HG03139 (cell line): ENCODE results near the gene SPTSSA.
A peak's percentile ranks its signal among the peaks of the same experiment; 100 is the strongest.

ENCODE experiments used
- ATAC-seq: cut with Tn5 transposase; IDR thresholded peaks from one replicate; pipeline ENCODE4 v1.9.1; 2021; ENCODE audit not compliant: unreplicated experiment

SPTSSA gene

DNA sequence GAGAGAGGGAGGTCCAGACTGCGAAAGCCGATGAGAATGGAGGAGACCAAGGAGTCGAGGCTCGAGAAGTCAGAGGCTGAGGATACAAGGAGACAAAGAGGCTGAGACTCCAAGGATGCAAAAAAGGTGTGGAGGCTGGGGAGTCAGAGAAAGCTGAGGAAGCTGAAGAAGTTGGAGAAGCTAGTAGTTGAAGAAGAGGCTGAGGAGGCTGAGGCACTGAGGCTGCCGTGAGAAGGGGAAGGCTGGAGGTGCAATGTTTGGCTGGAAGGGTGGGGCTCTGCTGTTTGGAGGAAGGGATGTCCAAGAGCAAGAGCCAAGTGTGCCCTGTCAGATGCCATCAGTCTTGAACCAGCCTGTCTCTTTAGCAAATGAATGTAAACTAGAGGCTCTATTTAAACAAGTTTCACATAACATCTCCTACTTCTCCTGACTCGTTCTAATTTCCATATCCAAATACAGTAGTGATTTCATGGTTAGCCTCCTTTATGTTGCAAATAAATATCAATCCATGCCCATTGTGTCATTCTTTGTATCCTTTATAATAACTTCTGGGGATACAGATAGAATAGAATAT is 10.8 kb upstream of the SPTSSA start:
- ATAC-seq: no peak

DNA sequence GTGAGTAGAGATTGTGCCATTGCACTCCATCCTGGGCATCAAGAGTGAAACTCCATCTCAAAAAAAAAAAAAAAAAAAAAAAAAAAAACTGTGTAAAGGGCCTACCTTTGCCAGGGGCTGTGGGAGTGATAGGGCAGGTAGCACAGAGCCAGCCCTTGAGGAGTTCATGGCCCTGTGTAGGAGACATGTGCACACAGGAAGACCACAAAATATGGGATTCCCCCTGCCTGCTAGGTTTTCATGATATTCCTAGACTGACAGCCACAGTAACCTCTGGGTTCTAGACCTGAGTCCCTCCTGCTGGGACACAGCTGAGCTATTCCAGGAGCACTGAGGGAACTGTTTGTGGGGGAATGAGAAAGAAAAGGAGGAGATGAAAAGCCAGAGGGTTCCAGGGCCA is 8.3 kb upstream of the SPTSSA start:
- ATAC-seq: no peak

DNA sequence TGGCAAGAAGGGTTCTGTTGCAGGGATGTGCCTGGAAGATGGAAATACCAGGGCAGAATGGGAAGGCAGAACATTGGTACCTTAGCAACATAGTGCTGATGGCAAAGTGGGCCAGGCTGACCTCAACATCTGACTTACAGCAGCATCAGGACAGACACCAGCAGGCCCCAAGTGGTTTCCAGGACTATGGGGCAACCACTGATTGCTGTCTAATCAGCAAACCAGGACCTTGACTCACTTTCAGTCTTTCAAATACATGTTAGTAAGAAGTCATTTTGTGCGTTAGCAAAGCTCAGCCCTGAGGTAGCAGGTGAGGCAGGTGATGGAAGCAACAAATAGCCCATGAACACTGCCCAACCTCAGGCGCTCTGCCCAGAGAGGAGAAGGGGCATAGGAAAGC is 4.7 kb upstream of the SPTSSA start:
- no peak for ATAC-seq

DNA sequence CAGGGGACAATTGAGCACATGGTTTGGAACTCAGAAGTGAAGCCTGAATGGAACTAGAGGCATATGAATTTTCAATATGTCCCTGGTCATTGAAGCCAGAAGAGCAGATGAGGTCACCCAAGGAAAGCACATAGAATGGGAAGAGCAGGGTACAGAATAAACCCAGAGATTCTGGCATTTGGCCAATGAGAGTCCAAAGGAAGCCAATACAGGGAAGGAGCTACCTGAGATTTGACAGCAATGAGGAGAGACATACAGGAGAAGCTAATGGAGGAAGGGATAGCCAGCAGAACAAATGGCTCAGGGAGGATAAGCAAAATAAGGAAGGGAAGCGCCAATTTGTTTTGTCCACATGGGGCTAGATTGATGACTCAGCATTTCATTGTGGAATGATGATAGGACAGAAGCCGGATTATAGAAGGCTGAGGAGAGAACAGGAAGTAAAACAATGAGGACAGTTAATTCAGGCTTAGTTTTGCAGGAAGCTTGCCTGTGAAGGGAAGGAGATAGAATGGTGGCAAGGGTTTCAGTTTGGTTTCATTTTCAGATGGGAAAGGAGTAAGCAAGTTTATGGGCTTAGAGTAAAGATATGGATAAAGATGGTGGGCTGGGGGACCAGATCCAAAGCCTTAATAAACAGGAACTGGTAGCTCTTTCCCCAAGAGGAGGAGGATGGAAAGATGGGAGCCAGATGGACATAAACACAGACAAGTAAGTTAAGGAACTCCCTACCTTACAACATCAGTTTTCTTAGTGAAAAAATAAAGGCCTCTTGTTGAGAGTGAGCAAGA is 3.2 kb upstream of the SPTSSA start:
- ATAC-seq: no peak

DNA sequence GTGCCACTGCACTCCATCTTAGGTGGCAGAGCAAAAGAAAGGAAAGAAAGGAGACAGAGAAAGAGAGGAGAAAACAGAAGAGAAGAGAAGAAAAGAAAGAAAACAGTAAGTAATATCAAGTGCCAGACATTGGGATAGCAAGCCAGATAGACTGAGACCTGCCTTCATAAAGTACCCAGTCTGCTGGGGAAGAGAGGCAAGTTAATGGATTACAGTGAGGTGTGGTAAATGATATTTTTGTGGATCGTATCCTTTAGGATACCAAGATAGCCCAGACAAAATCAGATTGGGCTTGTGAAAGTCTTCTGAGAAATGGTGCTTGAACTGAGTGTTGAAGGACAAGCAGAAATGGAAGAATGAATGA is 1.5 kb upstream of the SPTSSA start:
- no peak for ATAC-seq

DNA sequence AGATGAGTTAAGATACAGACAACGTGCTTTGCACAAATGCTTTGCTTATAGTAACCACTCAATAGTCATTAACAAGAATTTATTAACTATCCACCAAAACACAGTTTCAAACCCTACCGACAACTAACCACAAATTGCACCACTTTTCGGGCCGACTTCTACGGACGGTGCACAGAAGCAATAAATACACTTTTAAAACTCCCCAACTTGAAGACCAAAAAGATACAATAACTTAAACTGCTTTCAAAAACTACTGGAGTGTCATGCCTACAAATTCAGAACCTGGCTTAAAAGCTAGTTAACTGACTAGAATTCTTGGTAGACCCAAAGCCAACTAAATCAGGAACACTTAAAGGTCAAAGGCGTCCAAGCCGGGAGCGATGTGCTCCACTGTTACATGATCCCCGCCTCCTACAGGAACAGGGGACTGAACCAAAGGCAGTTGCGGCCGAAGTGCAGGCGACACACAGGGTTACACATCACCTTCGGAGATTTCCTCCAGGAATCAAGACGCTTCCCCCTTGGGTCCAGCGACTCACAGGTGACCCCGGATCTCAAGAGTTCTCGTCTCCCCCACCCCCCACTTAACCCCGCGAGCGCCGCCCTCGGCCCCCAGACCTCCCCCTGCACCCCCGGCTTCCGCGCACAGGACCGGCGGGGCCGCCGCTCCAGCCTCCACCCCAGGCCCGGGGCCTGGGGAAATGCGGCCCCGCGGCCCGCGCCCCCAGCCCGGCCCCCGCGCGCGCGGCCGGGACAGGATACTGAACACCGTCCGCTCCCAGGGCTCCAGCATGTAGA is 507 bp downstream of the SPTSSA start:
- ATAC-seq: peak; percentile 43

DNA sequence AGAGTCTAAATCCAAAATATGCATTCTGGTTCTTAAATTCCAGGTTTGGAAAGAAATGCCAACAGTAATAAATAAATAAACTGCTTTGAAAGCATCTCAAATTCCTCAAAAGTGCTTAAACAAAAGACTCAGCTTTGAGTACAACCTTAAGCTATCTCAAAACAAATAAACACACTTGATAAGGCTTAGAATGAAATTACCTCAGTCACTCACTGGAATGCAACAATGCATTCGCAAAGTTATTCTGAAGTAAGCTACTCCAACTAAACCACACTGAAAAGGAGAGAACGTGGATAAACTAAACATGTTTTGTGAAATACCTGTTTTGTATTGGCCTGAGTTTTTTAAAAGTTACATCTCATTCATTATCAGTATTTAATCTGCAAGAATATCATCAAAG is 1.2 kb downstream of the SPTSSA start:
- no peak for ATAC-seq

DNA sequence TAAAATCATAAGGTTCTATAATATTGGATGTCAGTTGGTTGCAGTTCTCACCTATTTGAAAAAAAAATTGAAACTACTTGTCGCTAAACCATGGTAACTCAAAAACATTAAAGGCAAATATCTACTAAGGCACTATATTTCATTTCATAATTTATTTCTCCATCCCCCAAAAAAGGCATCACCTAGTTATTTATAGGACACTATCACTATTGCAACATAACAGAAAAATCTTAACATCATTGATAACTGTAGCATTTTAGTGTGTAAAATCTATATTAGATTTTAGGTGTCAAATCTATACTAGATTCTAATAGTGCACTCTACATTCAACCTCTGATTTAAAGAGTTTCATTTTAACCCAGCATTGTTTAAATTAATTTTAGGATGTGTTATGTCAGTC is 1.7 kb downstream of the SPTSSA start:
- no peak for ATAC-seq

DNA sequence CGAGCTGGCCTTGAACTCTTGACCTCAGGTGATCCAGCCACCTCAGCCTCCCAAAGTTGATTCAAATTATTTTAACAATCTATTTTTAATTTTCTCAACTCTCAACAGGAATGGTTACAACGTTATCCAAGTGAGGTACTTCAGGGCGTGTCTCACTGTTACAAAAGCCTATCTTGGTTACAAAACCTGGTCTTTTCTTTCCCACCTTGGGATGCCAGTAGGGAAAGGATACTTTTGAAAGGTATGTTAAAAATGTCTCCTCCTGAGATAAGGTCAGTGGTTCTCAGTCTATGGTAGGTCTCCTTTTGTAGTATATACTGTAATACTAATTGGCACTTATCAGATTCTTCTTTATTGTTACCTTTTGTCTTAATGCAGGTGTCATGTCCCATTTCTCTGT is 4.9 kb downstream of the SPTSSA start:
- no peak for ATAC-seq

DNA sequence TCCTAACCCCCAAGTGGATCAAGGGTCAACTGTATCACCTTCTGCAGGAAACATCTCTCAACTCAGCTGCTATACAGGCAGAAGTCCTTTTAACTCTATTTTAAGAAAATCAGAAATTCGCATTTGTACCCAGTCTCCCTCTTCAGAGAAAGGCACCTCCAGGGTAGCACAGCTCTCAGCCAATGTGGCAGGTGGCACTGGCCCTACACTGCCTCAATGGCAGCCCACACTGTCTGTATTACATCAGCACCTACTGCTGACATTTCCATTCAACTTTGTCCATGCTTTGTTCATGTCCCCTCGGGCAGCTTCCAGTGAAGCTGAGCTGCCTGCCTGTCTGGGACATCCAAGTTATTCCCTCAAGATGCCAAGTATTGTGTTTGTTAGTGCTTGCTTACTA is 8.8 kb downstream of the SPTSSA start:
- no peak for ATAC-seq

DNA sequence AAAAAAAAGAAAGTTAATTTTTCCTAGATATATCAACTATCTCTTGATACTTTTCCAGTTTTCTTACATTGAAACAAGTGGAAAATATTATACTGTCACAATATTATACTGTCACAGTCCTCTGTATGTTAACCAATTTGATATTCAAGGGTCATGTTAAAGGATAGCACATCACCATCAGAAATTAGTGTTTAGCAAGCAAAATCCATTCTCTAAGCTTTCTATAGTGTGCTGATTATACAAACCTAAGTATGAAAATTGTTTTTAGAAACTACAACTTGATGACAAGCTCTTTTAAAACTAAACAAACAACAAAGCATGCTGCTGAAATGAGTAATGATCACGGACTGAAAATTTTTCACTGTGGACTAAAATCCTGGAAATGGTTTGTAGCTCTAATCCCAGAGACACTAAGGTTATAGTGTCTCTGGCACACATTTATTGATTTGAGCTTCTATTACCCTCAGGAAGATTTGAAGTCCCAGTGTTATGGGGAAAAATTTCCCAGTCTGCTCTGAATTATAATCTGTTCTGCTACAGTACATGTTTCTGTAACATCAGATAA is 9.7 kb downstream of the SPTSSA start:
- no peak for ATAC-seq

DNA sequence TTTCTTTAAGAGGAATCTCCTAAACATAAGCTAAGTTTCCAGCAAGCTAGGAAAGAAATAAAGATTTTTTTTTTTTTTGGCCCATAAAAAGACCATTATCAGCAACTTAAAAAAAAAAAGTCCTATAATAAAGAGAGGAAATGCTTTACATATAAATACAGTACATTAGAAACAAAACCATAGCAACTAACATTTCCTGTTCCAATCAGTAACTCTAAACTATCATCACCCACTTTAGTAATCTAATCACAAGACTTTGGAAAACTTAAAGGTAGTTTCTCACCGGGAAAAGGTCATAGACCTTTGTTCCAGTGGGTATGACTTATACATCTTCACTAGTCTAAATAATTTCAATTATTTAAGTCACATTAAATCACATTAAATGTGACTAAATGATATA is 11.1 kb downstream of the SPTSSA start:
- ATAC-seq: no peak

DNA sequence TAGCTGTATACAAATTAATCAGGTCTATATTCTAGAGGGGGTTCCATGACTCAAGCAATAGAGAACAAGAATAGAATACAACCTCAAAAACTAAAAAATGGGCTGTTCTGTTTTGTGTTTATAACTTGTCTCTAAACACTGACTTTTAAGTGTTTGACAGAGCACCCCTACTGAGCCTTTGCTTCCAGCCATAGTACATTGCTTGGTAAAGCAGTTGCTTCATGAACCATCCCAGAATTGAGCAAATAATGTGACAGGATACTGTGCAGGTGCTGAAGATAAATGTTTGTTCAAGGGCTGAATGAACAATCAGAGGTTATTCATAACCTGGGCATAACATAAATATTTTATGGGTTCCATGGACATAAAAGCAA is 11.5 kb downstream of the SPTSSA start:
- no peak for ATAC-seq

DNA sequence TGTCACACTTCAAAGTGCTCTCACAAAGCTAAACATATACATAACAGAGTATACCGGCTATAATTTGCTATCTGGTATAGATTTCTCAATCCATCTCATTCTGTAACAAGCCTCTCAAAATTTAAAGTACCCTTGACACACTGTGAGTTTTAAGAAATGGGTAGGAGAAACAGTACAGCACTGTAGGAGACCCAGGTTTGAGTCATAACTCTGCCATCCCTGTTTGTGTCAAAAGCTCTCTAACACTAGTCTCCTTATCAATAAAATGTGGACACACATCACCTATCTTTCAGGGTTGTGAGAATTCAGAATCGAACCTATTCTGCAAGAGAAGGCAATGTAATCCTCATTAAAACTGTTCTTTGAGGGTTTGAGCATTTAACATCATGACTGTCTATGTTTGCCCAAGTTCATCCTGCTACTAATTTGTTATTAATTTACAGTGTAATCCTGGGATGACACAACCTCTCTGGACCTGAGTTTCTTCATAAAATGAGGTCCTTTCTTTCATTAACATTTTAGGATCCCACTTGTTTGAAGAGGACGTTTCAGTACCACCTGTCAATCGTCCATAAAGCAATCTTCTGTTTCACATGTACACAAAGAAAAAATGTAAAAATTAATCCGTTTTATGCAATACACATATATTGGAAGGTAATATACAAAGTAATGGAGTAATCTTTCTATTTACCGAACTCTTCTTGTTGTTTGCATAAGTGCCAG is 12.1 kb downstream of the SPTSSA start:
- ATAC-seq: no peak

DNA sequence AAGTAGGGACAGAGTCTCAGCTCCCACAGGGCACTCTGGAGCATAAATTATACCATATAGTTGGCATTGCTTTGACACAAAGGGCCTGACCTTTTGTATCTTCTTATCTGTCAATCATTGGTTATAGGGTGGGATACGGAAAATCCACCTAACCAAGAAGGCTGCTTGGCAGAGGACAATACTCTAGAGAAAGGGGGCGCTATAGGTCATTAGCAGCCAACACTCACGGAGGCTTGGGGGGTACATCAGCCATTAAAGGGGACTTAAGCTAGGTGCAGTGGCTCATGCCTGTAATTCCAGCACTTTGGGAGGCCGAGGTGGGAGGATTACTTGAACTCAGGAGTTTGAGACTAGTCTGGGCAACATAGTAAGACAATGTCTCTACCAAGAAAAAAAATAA is 22.9 kb downstream of the SPTSSA start:
- ATAC-seq: no peak

DNA sequence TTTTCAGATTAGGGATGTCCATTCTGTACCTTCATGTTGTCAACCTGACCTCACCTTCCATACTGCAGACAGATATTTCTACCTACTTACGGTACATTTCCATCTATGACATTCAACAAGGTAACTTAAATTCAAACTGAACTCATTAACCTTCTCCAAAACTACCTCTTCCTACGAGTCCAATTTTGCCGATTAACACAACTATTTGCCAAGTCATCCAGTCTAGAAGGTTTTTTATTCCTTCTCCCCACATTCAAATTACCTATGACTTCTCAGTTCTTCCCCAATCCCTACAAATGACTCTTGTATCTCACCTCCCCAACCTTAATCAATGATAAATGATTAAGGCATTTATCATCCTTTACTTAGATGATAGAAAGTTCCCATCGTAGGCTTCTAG is 23.6 kb downstream of the SPTSSA start:
- no peak for ATAC-seq

DNA sequence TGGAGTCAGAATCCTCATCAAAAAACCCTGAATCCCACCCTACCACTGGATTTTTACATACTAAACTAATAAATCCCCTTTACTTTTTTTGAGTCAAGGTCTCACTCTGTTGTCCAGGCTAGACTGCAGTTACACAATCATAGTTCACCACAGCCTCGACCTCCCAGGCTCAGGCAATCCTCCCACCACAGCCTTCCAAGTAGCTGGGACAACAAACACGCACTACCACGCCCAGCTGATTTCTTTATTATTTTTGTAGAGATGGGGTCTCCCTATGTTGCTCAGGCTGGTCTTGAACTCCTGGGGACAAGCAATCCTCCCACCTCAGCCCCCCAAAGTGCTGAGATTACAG is 24.3 kb downstream of the SPTSSA start:
- ATAC-seq: no peak

DNA sequence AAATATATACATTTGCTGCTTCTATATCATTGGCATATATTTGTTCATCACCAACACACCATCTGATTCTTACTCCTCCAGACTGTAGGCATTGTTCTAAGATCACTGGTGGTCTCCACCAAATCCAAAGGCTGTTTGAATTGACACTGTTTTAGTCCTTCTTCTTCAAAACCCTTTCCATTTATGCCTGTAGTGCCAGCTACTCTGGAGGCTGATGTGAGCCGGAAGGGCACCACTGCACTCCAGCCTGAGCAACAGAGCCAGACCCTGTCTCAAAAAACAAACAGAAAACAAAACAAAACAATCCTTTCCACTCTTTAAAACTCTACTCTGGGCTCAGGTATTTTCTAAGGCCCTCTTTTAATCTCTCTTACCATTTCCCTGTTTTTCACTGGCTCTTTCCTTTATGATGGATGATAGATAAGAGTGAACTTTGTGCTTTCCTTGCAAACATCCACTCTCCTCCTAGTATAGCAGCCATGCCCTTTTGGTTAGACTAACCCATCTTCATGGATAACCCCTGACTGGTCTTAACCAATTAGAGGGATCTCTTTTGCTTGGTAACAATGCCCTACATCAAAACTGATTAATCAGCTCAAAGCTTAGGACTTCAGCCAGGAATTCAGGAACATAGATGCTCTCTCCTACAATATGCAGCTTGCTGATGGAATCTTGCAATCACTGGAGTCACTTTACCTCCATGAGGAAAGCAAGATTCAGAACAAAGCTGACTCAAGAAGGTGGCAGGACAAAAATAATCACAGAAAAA is 24.9 kb downstream of the SPTSSA start:
- no peak for ATAC-seq

DNA sequence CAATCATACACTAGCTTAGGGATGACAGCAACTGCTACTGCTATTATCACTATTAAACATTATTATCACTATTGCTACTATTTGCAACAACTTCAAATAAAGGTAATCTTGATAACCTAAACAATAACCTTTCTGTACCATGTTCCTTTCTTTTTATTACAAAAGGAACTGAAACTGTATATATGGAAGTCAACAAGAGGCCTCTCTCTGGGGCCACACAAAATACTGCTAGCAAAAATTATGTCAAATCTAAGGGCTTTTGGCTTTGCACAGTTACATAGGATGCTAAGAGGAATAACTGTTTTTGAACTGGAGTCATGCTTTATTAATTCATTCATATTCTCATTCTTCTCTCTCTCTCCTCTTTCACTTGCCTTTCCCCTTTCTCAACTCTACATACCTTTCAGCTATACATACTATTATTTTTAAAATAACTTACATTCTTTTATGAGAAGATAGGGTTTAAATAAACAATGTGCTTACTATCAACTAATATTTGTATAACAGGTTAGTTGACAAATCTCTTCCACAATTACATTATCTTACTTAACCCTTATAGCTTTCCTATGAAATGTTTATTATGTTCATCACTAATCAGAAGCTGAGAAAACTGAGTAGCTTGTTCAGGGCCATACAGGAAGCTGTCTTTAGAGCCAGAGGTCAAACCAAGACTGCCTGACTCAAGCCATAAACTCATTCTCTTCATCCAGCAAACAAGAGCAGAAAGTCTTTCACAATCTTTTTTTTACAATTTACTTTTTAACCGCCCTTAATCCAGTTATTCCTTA is 25.7 kb downstream of the SPTSSA start:
- no peak for ATAC-seq

DNA sequence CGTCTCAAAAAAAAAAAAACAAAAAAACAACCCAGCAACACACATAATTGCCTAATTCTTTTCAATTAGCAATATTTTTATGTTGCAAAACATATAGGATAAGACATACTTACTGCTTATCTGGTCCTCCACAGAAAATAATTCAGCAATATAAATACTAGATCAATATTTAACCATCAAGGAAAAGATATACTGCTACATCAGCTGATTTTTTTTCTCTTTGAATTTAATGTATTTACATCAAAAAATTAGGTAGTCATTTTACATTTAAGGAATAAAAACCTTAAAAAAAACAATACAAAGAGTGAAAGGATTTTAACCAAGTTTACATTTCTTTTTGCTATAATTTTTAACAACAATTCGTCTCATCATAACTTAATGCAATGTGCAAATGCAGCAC is 28.1 kb downstream of the SPTSSA start:
- no peak for ATAC-seq
